Stimulated activated CD8-positive, alpha-beta memory T cell treated with anti-CD3 and anti-CD28 coated beads, Interleukin-7, amount 100 ng/mL, for 4 hours (primary cell): ENCODE measurements around the gene CARF.

ENCODE experiments used
- DNase-seq, 2 donors: peaks; one replicate each; pipeline ENCODE4 v3.0.0-alpha.2; 2020; ENCODE audit warnings: low read depth in 2 of 2

CARF gene

GRCh38 chr2:203018181-203018580 is 106.1 kb downstream of the CARF start:
- no peak for DNase-seq

GRCh38 chr2:203019142-203019541 is 107.1 kb downstream of the CARF start:
- DNase-seq, result no peak

- no peak for DNase-seq
Measured at GRCh38 chr2:203021991-203022390, 109.9 kb downstream of the CARF start.

- no peak for DNase-seq
Measured at GRCh38 chr2:203022751-203023150, 110.7 kb downstream of the CARF start.

GRCh38 chr2:203025592-203025991 is 113.5 kb downstream of the CARF start:
- DNase-seq, result no peak

- no peak for DNase-seq
Measured at GRCh38 chr2:203030545-203030944, 118.5 kb downstream of the CARF start.

GRCh38 chr2:203030991-203031390 is 118.9 kb downstream of the CARF start:
- DNase-seq, result no peak

- DNase-seq, result no peak
Measured at GRCh38 chr2:203033395-203033794, 121.3 kb downstream of the CARF start.

GRCh38 chr2:203035879-203036470 is 123.9 kb downstream of the CARF start:
- no peak for DNase-seq
